ENCODE measurements around the gene HSPG2.
A peak's percentile ranks its signal among the peaks of the same experiment; 100 is the strongest.
"Not testable (repeated sequence)": the region's sequence is repeated elsewhere in the genome, so short reads cannot be mapped to it uniquely, and the experiment has no call there.

Gene HSPG2

DNA sequence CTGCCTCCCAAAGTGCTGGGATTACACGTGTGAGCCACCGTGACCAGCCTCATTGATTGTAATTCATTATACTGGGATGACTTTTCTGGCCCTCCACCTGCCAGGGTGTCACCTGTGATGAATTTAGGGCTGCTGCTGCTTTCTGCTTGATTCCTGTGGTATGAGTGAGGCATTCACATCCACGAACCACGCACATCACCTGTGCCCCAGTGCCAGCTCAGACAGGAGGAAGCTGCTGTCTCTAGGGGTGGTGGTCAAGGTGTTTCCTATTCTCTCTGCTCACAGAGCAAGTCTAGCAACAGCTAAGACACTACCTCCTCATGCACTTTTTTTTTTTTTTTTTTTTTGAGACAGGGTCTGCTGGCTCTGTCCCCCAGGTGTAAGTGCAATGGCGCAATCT lies 137.4 kb downstream of the HSPG2 start:
- no peak overlapping the region for H3K4me3 ChIP-seq (ENCODE audit: low read length in 2 of 2)
- no peak overlapping the region for H3K9ac ChIP-seq (ENCODE audit: low read length in 2 of 2)
- H3K27ac ChIP-seq (ENCODE audit: low read length), result no peak overlapping the region
- H3K27me3 ChIP-seq (ENCODE audit: control insufficient read depth in 1 of 2, insufficient read depth in 2 of 2, low read length in 2 of 2), result no peaks in the 10 kb centered on the region
- H3K4me1 ChIP-seq (ENCODE audit: control insufficient read depth, insufficient read depth, low read length), result no peaks in the 10 kb centered on the region
- no peaks in the 10 kb centered on the region for H3K9me3 ChIP-seq (ENCODE audit: control insufficient read depth in 2 of 2, low read length in 2 of 2)
- H3K36me3 ChIP-seq (ENCODE audit: control insufficient read depth in 2 of 2, insufficient read depth in 2 of 2, low read length in 2 of 2), result no peaks in the 10 kb centered on the region

DNA sequence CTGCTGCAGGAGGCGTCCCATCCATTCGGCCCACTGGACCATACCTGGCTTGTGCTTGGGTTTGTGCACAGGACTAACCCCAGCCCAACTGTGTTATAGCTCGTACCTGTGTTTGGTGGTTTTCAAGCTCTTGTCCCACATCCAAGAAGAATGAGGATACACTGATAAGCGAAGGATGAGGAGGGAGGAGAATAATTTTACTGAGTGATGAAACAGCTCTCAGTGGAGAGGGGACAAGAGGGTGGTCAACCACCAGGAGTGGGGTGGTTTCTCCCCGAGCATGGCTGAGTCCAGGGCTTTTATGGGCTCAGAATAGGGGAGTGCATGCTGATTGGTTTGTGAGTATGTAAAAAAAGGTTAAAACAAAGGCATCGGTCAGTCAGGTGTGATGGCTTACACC lies 142.0 kb downstream of the HSPG2 start:
- Histone ChIP-seq H3K27me3 (ENCODE audit: control insufficient read depth in 1 of 2, insufficient read depth in 2 of 2, low read length in 2 of 2) (no peaks in the 10 kb centered on the region), H3K4me1 (ENCODE audit: control insufficient read depth, insufficient read depth, low read length) (no peaks in the 10 kb centered on the region), H3K27ac (ENCODE audit: low read length) (no peak overlapping the region), H3K9ac (ENCODE audit: low read length in 2 of 2) (no peak overlapping the region), H3K9me3 (ENCODE audit: control insufficient read depth in 2 of 2, low read length in 2 of 2) (no peaks in the 10 kb centered on the region), H3K36me3 (ENCODE audit: control insufficient read depth in 2 of 2, insufficient read depth in 2 of 2, low read length in 2 of 2) (no peaks in the 10 kb centered on the region), H3K4me3 (ENCODE audit: low read length in 2 of 2) (no peak overlapping the region)

DNA sequence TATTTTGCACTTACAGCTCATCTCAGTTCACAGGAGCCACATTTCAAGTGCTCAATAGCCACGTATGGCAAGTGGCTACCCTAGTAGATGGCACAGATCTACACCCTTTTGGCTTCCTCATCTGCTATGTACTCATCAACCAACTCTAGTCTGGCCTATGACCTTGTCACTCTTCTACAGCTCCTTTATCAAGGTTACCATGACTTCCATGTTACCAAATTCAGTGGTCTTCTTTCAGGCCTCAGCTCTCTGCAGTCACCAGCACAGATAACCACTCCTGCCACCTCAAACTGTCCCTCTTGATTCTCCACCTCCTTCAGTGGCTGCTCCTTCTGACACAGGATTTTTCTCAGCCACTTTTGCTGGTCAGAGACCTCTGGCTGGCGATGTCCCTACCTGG lies 142.5 kb downstream of the HSPG2 start:
- no peaks in the 10 kb centered on the region for H3K4me1 ChIP-seq (ENCODE audit: control insufficient read depth, insufficient read depth, low read length)
- no peak overlapping the region for H3K4me3 ChIP-seq (ENCODE audit: low read length in 2 of 2)
- no peak overlapping the region for H3K9ac ChIP-seq (ENCODE audit: low read length in 2 of 2)
- no peak overlapping the region for H3K27ac ChIP-seq (ENCODE audit: low read length)
- H3K27me3 ChIP-seq (ENCODE audit: control insufficient read depth in 1 of 2, insufficient read depth in 2 of 2, low read length in 2 of 2), result no peaks in the 10 kb centered on the region
- H3K36me3 ChIP-seq (ENCODE audit: control insufficient read depth in 2 of 2, insufficient read depth in 2 of 2, low read length in 2 of 2), result no peaks in the 10 kb centered on the region
- no peaks in the 10 kb centered on the region for H3K9me3 ChIP-seq (ENCODE audit: control insufficient read depth in 2 of 2, low read length in 2 of 2)

DNA sequence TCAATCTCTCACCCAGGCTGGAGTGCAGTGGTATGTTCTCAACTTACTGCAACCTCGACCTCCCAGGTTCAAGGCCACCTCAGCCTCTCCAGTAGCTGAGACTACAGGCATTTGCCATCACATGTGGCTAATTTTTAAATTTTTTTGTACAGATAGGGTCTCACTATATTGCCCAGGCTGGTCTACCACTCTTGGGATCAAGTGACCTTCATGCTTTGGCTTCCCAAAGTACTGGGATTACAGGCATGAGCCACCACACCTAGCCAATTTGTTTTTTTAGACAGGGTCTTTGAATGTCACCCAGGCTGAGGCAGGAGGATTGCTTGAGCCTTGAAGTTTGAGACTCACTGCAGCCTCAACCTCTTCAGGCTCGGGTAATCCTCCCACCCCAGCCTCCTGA lies 144.0 kb downstream of the HSPG2 start:
- Histone ChIP-seq H3K4me3 (ENCODE audit: low read length in 2 of 2) (no peak overlapping the region), H3K9me3 (ENCODE audit: control insufficient read depth in 2 of 2, low read length in 2 of 2) (no peaks in the 10 kb centered on the region), H3K36me3 (ENCODE audit: control insufficient read depth in 2 of 2, insufficient read depth in 2 of 2, low read length in 2 of 2) (no peaks in the 10 kb centered on the region), H3K9ac (ENCODE audit: low read length in 2 of 2) (no peak overlapping the region), H3K27me3 (ENCODE audit: control insufficient read depth in 1 of 2, insufficient read depth in 2 of 2, low read length in 2 of 2) (no peaks in the 10 kb centered on the region), H3K4me1 (ENCODE audit: control insufficient read depth, insufficient read depth, low read length) (no peaks in the 10 kb centered on the region), H3K27ac (ENCODE audit: low read length) (no peak overlapping the region)

DNA sequence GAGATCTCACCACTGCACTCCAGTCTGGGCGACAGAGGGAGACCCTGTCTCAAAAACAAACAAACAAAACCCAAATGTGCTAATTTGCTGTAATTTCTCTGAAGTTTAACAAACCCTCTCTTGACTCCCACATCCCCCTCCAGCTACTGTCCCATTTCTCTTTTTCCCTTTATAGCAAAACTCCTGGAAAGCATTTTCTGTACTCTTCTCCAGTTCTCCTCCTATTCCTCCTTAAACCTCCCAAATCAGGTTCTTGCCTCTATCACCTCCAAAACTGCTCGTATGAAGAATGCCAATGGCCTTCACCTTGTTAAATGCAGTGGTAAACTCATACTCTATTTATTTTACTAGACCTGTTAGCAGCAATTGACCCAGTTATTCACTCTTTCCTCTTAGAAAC lies 150.5 kb downstream of the HSPG2 start:
- H3K4me1 ChIP-seq (ENCODE audit: control insufficient read depth, insufficient read depth, low read length), result peaks cover 11% of the 10 kb centered on the region
- no peak overlapping the region for H3K27ac ChIP-seq (ENCODE audit: low read length)
- H3K27me3 ChIP-seq (ENCODE audit: control insufficient read depth in 1 of 2, insufficient read depth in 2 of 2, low read length in 2 of 2), result no peaks in the 10 kb centered on the region
- no peaks in the 10 kb centered on the region for H3K9me3 ChIP-seq (ENCODE audit: control insufficient read depth in 2 of 2, low read length in 2 of 2)
- no peak overlapping the region for H3K9ac ChIP-seq (ENCODE audit: low read length in 2 of 2)
- no peak overlapping the region for H3K4me3 ChIP-seq (ENCODE audit: low read length in 2 of 2)
- no peaks in the 10 kb centered on the region for H3K36me3 ChIP-seq (ENCODE audit: control insufficient read depth in 2 of 2, insufficient read depth in 2 of 2, low read length in 2 of 2)

DNA sequence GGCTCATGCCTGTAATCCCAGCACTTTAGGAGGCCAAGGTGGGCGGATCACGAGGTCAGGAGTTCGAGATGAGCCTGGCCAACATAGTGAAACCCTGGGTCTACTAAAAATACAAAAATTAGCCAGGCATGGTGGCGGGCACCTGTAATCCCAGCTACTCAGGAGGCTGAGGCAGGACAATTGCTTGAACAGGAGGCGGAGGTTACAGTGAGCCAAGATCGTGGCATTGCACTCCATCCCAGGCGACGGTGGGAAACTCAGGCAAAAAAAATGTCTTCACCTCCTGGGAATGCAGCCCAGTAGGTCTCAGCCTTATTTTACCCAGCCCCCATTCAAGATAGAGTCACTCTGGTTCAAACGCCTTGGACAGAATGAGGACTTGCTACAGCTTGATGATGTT lies 151.3 kb downstream of the HSPG2 start:
- not testable (repeated sequence) for H3K9me3 ChIP-seq (ENCODE audit: control insufficient read depth in 2 of 2, low read length in 2 of 2); H3K27ac ChIP-seq (ENCODE audit: low read length); H3K27me3 ChIP-seq (ENCODE audit: control insufficient read depth in 1 of 2, insufficient read depth in 2 of 2, low read length in 2 of 2); H3K9ac ChIP-seq (ENCODE audit: low read length in 2 of 2); H3K36me3 ChIP-seq (ENCODE audit: control insufficient read depth in 2 of 2, insufficient read depth in 2 of 2, low read length in 2 of 2); H3K4me3 ChIP-seq (ENCODE audit: low read length in 2 of 2)
- peaks cover 15% of the 10 kb centered on the region for H3K4me1 ChIP-seq (ENCODE audit: control insufficient read depth, insufficient read depth, low read length)

DNA sequence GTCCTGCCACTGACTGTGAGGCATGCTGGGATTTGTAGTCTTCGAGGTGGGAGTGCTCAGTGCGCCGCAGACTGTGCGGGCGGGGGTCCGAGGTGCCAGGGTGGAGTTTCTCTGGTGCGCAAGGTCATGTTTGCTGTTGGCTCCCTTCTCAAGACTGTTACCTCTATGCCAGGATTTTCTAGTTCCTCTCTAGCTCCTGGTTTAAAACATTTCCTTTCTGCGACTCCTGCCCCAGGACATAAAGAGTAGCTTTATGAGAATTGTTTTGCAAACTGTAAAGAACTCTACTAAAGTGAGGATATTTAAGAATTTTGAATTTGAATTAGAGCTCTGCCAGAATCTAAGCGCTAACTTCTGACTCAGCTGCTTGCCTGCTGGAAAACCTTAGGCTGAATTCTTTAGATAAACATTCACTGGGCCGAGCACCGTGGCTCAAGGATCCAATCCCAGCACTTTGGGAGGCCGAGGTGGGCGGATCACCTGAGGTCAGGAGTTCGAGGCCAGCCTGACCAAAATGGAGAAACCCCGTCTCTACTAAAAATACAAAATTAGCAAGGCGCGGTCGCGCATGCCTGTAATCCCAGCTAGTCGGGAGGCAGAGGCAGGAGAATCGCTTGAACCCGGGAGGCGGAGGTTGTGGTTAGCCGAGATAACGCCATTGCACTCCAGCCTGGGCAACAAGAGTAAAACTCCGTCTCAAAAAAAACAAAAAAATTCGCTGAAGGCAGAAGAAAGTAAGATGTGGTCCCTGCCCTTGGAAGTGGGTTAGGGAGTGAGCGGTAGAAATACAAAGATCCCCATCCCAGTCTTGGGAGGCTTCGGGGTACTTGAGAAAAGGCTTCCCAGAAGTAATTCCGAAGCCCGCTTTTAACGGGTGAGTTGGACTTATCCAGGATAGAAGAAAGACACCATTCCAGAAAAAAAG lies 153.2 kb downstream of the HSPG2 start:
- Histone ChIP-seq H3K9ac (ENCODE audit: low read length in 2 of 2) (peak overlapping the region; percentile 99 to 100), H3K27ac (ENCODE audit: low read length) (peak overlapping the region; percentile 100), H3K4me3 (ENCODE audit: low read length in 2 of 2) (peak overlapping the region; percentile 94 to 95), H3K36me3 (ENCODE audit: control insufficient read depth in 2 of 2, insufficient read depth in 2 of 2, low read length in 2 of 2) (no peaks in the 10 kb centered on the region), H3K4me1 (ENCODE audit: control insufficient read depth, insufficient read depth, low read length) (peaks cover 15% of the 10 kb centered on the region), H3K27me3 (ENCODE audit: control insufficient read depth in 1 of 2, insufficient read depth in 2 of 2, low read length in 2 of 2) (no peaks in the 10 kb centered on the region), H3K9me3 (ENCODE audit: control insufficient read depth in 2 of 2, low read length in 2 of 2) (no peaks in the 10 kb centered on the region)

DNA sequence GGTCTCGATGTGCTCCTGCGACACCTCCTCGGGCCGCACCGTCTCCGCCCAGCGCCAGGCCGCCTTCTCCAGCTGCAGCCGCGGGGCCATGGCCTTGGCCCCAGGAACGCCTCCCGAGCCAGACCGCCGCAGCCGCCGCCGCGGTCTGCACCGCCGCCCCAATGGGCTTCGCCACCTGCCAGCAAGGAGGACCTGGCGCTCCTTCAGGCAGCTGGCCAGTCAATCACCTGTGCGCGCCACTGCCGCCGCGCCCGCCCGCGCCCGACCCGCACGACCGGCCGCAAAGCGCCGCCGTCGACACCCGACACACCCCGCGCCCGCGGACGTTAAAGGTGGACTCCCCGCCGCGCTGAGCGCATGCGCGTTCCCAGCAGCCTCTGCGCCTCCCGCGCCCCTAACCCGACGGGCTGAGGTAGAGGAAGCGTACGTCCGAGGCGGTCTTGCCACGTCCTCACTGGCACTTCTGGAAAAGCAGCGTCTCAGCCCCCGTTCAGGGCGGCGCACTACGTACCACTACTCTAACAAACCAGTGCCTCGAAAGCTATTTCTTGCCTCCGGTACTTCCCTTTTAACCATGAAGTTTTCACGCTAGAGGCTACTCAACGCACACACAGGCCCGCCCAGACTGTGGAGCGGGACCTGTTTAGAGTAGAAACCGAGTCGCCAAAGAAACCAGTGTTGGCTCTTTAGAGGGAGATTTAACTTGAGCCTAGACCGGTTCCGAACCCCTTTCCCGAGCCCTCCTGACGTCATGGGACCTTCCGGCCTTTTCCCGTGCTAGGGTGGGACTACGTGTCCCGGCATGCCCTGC lies 154.0 kb downstream of the HSPG2 start, which contains the start of gene USP48:
TSS of gene USP48 (minus strand) at position 282 of the 811 bp plus-strand sequence. CDS start at position 90, 192 bp downstream.
- Histone ChIP-seq H3K4me1 (ENCODE audit: control insufficient read depth, insufficient read depth, low read length) (peaks cover 15% of the 10 kb centered on the region), H3K36me3 (ENCODE audit: control insufficient read depth in 2 of 2, insufficient read depth in 2 of 2, low read length in 2 of 2) (no peaks in the 10 kb centered on the region), H3K9me3 (ENCODE audit: control insufficient read depth in 2 of 2, low read length in 2 of 2) (no peaks in the 10 kb centered on the region), H3K27me3 (ENCODE audit: control insufficient read depth in 1 of 2, insufficient read depth in 2 of 2, low read length in 2 of 2) (no peaks in the 10 kb centered on the region), H3K4me3 (ENCODE audit: low read length in 2 of 2) (peak within 1 kb of the TSS; percentile 94 to 95), H3K9ac (ENCODE audit: low read length in 2 of 2) (peak within 1 kb of the TSS; percentile 99 to 100), H3K27ac (ENCODE audit: low read length) (peak within 1 kb of the TSS; percentile 100)

DNA sequence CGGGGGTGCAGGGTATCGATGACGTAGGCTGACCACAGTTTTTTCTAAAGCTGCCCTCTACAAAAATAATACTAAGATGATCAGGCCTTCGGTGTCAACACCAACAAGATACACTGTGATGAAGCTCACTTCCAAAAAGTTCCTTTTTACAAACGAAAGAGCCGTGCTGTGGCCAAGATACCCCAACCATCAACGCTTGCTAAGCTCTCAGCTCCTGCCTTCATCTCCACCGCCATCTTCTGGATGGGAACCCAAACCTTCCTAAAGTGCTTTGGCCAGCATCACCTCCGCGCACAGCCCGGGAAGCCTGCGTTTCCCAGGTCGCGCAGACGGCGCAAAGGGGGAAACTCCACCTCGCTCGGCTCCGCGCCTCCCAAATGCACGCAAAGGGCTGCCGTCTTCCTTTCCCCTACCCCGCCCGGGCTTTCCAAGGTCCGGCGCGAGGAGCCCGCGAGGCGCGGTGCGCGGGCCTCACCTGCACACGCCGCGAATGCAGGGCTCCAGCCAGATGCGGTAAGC lies 154.7 kb downstream of the HSPG2 start:
- Histone ChIP-seq H3K27ac (ENCODE audit: low read length) (peak overlapping the region; percentile 100), H3K27me3 (ENCODE audit: control insufficient read depth in 1 of 2, insufficient read depth in 2 of 2, low read length in 2 of 2) (no peaks in the 10 kb centered on the region), H3K9me3 (ENCODE audit: control insufficient read depth in 2 of 2, low read length in 2 of 2) (no peaks in the 10 kb centered on the region), H3K4me1 (ENCODE audit: control insufficient read depth, insufficient read depth, low read length) (peaks cover 15% of the 10 kb centered on the region), H3K9ac (ENCODE audit: low read length in 2 of 2) (peak overlapping the region; percentile 84 to 99), H3K4me3 (ENCODE audit: low read length in 2 of 2) (peak overlapping the region; percentile 94 to 95), H3K36me3 (ENCODE audit: control insufficient read depth in 2 of 2, insufficient read depth in 2 of 2, low read length in 2 of 2) (no peaks in the 10 kb centered on the region)

DNA sequence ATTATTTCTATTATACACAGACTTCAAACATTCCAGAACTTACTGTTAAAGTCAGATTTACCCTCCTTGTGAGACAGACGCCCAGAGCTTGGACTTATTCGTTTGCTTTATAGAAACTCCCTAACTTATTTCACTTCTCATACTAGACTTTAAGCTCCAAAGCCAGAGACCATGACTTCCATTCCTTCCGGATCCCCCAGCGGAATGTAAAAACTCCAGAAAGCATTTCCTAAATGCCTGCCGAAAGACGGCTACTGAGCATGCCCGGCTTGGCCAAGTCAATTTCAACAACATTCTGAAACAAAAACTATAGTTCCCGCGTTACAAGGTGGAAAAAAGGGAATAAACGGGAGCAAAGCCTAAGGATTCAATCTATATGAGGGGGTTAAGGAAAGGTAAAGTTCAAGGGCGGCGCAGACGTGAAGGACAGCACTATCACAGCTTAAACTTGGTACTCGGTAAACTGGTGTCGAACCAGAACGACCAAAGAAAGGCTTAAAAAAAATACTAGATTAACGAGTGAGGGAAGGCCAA lies 155.2 kb downstream of the HSPG2 start:
- Histone ChIP-seq H3K27me3 (ENCODE audit: control insufficient read depth in 1 of 2, insufficient read depth in 2 of 2, low read length in 2 of 2) (no peaks in the 10 kb centered on the region), H3K36me3 (ENCODE audit: control insufficient read depth in 2 of 2, insufficient read depth in 2 of 2, low read length in 2 of 2) (no peaks in the 10 kb centered on the region), H3K4me3 (ENCODE audit: low read length in 2 of 2) (peak overlapping the region; percentile 94 to 95), H3K4me1 (ENCODE audit: control insufficient read depth, insufficient read depth, low read length) (peaks cover 15% of the 10 kb centered on the region), H3K9me3 (ENCODE audit: control insufficient read depth in 2 of 2, low read length in 2 of 2) (no peaks in the 10 kb centered on the region), H3K9ac (ENCODE audit: low read length in 2 of 2) (peak overlapping the region; percentile 84 to 99), H3K27ac (ENCODE audit: low read length) (peak overlapping the region; percentile 100)

All from stomach smooth muscle (tissue), 2 donors.